Stimulated activated naive B cell treated with anti-CD40 and anti-IgM and Interleukin-4, amounts not matched to agents 10 μg/mL and 1 μg/mL and 100 μg/mL, for 72 hours (primary cell): ENCODE measurements around the gene ATP6V0C.

Experiments
- ATAC-seq, 2 donors: fragments of 150-1000 bp; cut with Tn5 transposase; replicated peaks; 2 replicates each; pipeline ENCODE4 v1.10.0; 2021; ENCODE audit warnings: moderate library complexity in 1 of 2
- DNase-seq: peaks from one replicate; pipeline ENCODE4 v3.0.0; 2021
- H3K27ac Mint-ChIP-seq: one replicate; pipeline ENCODE4 v1.8.0; 2022; ENCODE audit warnings: mild to moderate bottlenecking, mixed read lengths
- H3K27me3 Mint-ChIP-seq, 2 donors: one replicate each; pipeline ENCODE4 v1.8.0; 2022; ENCODE audit warnings: mixed read lengths in 2 of 2
- H3K36me3 Mint-ChIP-seq, 2 donors: one replicate each; pipeline ENCODE4 v1.8.0; 2022; ENCODE audit warnings: mixed read lengths in 2 of 2, mild to moderate bottlenecking in 1 of 2
- H3K4me1 Mint-ChIP-seq, 2 donors: one replicate each; pipeline ENCODE4 v1.8.0; 2022; ENCODE audit warnings: mixed read lengths in 2 of 2, mild to moderate bottlenecking in 1 of 2
- H3K4me3 Mint-ChIP-seq, 2 donors: one replicate each; pipeline ENCODE4 v1.8.0; 2022; ENCODE audit warnings: mild to moderate bottlenecking in 2 of 2, mixed read lengths in 2 of 2, moderate library complexity in 1 of 2
- H3K9me3 Mint-ChIP-seq, 2 donors: one replicate each; pipeline ENCODE4 v1.8.0; 2022; ENCODE audit warnings: mixed read lengths in 2 of 2, mild to moderate bottlenecking in 1 of 2

ATP6V0C gene

GRCh38 chr16:2493605-2494004 lies 20.1 kb upstream of the ATP6V0C start:
- H3K4me1 Mint-ChIP-seq = peaks cover 0 to 2% of the 10 kb centered on the region in 2 donors
- ATAC-seq (no peak), DNase-seq (no peak)
- H3K4me3 Mint-ChIP-seq = no peak overlapping the region
- H3K27me3 Mint-ChIP-seq = no peaks in the 10 kb centered on the region
- peaks cover 7 to 15% of the 10 kb centered on the region in 2 donors for H3K36me3 Mint-ChIP-seq
- H3K27ac Mint-ChIP-seq = no peak overlapping the region
- no peaks in the 10 kb centered on the region for H3K9me3 Mint-ChIP-seq

GRCh38 chr16:2494616-2495015 lies 19.1 kb upstream of the ATP6V0C start:
- Mint-ChIP-seq H3K4me3 (no peak overlapping the region), H3K9me3 (no peaks in the 10 kb centered on the region), H3K27ac (no peak overlapping the region), H3K36me3 (peaks cover 7 to 18% of the 10 kb centered on the region in 2 donors), H3K4me1 (peaks cover 0 to 3% of the 10 kb centered on the region in 2 donors), H3K27me3 (no peaks in the 10 kb centered on the region)
- no peak for ATAC-seq
- no peak for DNase-seq

GRCh38 chr16:2495041-2495440 lies 18.7 kb upstream of the ATP6V0C start:
- DNase-seq (no peak), ATAC-seq (no peak)
- Mint-ChIP-seq H3K4me1 (peaks cover 0 to 4% of the 10 kb centered on the region in 2 donors), H3K9me3 (no peaks in the 10 kb centered on the region), H3K27me3 (no peaks in the 10 kb centered on the region), H3K27ac (no peak overlapping the region), H3K4me3 (no peak overlapping the region), H3K36me3 (peaks cover 7 to 15% of the 10 kb centered on the region in 2 donors)

GRCh38 chr16:2496223-2497115 lies 17.3 kb upstream of the ATP6V0C start:
- Mint-ChIP-seq H3K27me3 (no peaks in the 10 kb centered on the region), H3K27ac (no peak overlapping the region), H3K9me3 (no peaks in the 10 kb centered on the region), H3K4me1 (peaks cover 0 to 6% of the 10 kb centered on the region in 2 donors), H3K36me3 (peaks cover 11 to 14% of the 10 kb centered on the region in 2 donors), H3K4me3 (no peak overlapping the region)
- ATAC-seq = no peak
- DNase-seq = no peak

DNA sequence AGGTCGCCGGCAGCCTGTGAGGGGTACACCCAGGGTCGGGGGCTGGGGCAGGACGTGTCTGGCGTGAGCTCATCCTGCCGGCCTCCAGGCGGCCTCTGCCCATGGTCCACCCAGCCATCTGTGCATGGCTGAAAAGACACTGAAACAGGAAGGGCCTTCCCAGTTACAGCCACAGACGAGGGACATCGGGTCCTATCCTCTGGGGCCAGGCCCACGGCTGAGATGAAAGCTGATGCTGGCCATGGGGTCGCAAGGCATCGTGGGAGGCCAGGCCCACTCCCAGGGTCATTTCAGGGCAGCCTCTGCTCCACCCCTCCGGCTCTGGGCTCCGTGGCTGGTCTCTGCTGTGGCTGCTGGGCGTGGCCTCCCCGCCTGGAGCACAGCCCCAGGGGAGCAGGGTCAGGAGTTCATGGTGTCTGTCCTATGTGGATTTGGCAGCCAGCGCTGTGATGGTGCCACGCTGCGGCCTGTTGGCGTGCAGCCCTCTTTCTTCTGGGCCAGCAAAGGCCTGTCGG lies 16.6 kb upstream of the ATP6V0C start:
- Mint-ChIP-seq H3K9me3 (no peaks in the 10 kb centered on the region), H3K4me1 (peaks cover 5 to 10% of the 10 kb centered on the region in 2 donors), H3K27ac (peak overlapping the region; percentile 60), H3K27me3 (no peaks in the 10 kb centered on the region), H3K4me3 (no peak overlapping the region), H3K36me3 (peaks cover 13 to 14% of the 10 kb centered on the region in 2 donors)
- DNase-seq (no peak), ATAC-seq (no peak)

GRCh38 chr16:2497695-2498484 lies 15.9 kb upstream of the ATP6V0C start:
- peaks cover 13 to 14% of the 10 kb centered on the region in 2 donors for H3K36me3 Mint-ChIP-seq
- H3K4me3 Mint-ChIP-seq = no peak overlapping the region
- no peaks in the 10 kb centered on the region for H3K9me3 Mint-ChIP-seq
- peak overlapping the region; percentile 60 for H3K27ac Mint-ChIP-seq
- DNase-seq (no peak), ATAC-seq (no peak)
- no peaks in the 10 kb centered on the region for H3K27me3 Mint-ChIP-seq
- peaks cover 5 to 11% of the 10 kb centered on the region in 2 donors for H3K4me1 Mint-ChIP-seq

- no peak overlapping the region for H3K27ac Mint-ChIP-seq
- DNase-seq (no peak), ATAC-seq (no peak)
- H3K9me3 Mint-ChIP-seq = no peaks in the 10 kb centered on the region
- peaks cover 5 to 11% of the 10 kb centered on the region in 2 donors for H3K4me1 Mint-ChIP-seq
- H3K4me3 Mint-ChIP-seq = no peak overlapping the region
- H3K27me3 Mint-ChIP-seq = no peaks in the 10 kb centered on the region
- peaks cover 13 to 14% of the 10 kb centered on the region in 2 donors for H3K36me3 Mint-ChIP-seq
Observed at GRCh38 chr16:2498531-2499253, 15.1 kb upstream of the ATP6V0C start.

DNA sequence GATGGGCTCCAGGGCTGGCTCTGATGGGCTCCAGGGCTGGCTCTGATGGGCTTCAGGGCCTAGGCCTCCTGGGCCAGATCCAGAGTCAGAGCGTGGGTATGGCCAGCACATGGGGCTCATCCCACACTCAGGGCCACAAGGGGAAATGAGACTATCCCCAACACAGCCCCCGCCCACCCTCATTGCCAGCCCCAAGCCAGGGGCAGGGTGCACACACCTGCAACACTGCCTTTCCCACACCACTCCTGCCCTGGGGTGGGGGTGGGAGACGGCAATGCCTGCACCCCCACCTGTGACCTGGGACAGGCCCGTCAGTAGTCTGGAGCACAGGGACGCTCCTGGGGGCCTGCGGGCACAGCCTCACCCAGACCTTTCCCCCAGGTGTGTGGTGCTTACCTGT lies 14.3 kb upstream of the ATP6V0C start:
- Mint-ChIP-seq H3K9me3 (no peaks in the 10 kb centered on the region), H3K27ac (peak overlapping the region; percentile 25), H3K4me3 (no peak overlapping the region), H3K4me1 (peaks cover 5 to 11% of the 10 kb centered on the region in 2 donors), H3K36me3 (peaks cover 13 to 14% of the 10 kb centered on the region in 2 donors), H3K27me3 (no peaks in the 10 kb centered on the region)
- ATAC-seq (no peak), DNase-seq (no peak)

DNA sequence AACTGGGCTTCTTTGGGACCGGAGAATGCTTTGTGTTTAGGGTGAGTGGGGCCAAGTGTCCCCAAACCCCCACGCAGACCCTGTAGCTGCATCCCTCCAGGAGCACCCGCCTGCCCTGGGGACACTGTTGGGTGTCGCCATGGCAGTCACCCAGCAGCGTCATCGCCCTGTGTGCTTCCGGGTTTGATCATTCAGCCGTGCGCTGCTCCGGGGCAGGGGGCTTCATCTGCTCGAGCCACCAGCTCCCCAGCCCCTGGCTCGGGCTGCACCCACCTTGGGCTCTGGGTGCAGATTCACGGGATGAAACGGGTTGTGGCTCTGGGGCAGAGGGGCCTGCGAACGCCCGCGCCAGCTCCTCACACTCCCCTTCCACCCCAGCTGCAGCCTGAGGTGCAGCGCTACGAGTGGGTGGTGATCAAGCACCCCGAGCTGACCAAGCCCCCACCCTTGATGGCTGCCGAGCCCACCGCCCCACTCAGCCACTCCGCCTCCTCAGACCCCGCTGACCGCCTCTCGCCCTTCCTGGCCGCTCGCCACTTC lies 13.8 kb upstream of the ATP6V0C start:
- peaks cover 13 to 14% of the 10 kb centered on the region in 2 donors for H3K36me3 Mint-ChIP-seq
- DNase-seq (no peak), ATAC-seq (no peak)
- H3K27me3 Mint-ChIP-seq = no peaks in the 10 kb centered on the region
- H3K27ac Mint-ChIP-seq = no peak overlapping the region
- no peak overlapping the region for H3K4me3 Mint-ChIP-seq
- H3K9me3 Mint-ChIP-seq = no peaks in the 10 kb centered on the region
- H3K4me1 Mint-ChIP-seq = peaks cover 5 to 13% of the 10 kb centered on the region in 2 donors

GRCh38 chr16:2500430-2500917 lies 13.3 kb upstream of the ATP6V0C start:
- no peak overlapping the region for H3K27ac Mint-ChIP-seq
- no peak overlapping the region for H3K4me3 Mint-ChIP-seq
- ATAC-seq (no peak), DNase-seq (no peak)
- H3K36me3 Mint-ChIP-seq = peaks cover 13 to 14% of the 10 kb centered on the region in 2 donors
- peaks cover 5 to 13% of the 10 kb centered on the region in 2 donors for H3K4me1 Mint-ChIP-seq
- H3K9me3 Mint-ChIP-seq = no peaks in the 10 kb centered on the region
- no peaks in the 10 kb centered on the region for H3K27me3 Mint-ChIP-seq

- ATAC-seq (peak; percentile 98), DNase-seq (peak; percentile 66)
- Mint-ChIP-seq H3K4me3 (no peak overlapping the region), H3K27me3 (no peaks in the 10 kb centered on the region), H3K4me1 (peaks cover 5 to 13% of the 10 kb centered on the region in 2 donors), H3K9me3 (no peaks in the 10 kb centered on the region), H3K36me3 (peaks cover 13 to 14% of the 10 kb centered on the region in 2 donors), H3K27ac (no peak overlapping the region)
Observed at GRCh38 chr16:2500918-2501750, 12.6 kb upstream of the ATP6V0C start.

DNA sequence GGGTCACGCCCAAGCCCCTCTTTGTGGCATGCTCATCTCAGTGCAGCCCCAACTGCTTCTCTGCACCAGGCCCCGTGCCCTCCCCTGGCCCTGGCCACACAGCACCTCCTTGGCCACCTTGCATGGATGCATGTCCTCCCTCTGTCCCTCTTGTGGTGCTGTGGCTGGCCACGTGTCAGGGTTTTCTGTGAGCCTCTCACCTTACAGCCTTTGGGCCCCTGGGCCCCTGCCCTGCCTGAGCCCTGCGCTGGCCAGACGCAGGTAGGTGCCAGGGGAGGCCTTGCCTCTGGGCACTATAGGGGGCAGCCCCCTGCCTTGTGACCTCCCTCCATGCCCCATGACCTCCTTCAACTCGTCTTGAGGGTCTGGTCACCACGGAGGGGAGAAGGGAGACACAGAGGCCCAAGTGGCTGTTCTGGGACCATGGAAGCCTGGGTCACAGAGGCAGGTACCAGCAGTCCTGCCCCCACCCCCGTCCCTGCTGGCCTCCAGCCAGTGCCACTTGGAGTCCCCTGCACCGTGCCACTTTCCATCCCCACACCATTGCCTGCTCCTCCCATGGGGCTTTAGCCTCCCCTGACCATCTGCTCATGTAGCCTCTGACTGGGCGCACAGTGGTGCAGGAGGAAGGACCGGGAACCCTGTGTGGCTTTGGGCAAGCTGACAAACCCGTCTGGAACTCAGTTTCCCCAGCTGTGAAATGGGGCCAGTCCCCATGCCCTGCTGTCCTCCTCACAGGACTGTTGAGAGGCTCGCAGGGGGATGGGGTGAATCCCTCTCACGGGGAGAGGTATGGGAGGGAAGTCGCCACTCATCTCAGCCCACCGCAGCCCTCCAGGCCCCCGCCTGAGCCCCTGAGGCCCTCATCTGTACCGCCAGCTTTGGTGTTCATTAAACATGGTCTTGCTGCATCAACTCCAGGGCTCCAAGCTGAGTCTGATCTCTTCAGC lies 11.5 kb upstream of the ATP6V0C start:
- Mint-ChIP-seq H3K27ac (no peak overlapping the region), H3K4me3 (no peak overlapping the region), H3K27me3 (no peaks in the 10 kb centered on the region), H3K9me3 (no peaks in the 10 kb centered on the region), H3K4me1 (peaks cover 15 to 18% of the 10 kb centered on the region in 2 donors), H3K36me3 (peaks cover 9 to 14% of the 10 kb centered on the region in 2 donors)
- DNase-seq (no peak), ATAC-seq (no peak)
